Measurements from ENCODE around the gene UBAC2. TPM values are rescaled to one million over a fixed set of nuclear protein-coding genes. Genes with fewer than 3 reads are reported as not detected.

The UBAC2 gene
- total RNA-seq, 1 donor, result 36.9 TPM

GRCh38 chr13:99398916-99399622, 198.4 kb downstream of the UBAC2 start:
- no peaks in the 10 kb centered on the region for H3K36me3 ChIP-seq (ENCODE audit: insufficient read depth, low read length)
- H3K4me3 ChIP-seq (ENCODE audit: insufficient read depth, low read length), result no peak overlapping the region
- no peak overlapping the region for H3K27ac ChIP-seq (ENCODE audit: low read depth, low read length)
- H3K4me1 ChIP-seq (ENCODE audit: insufficient read depth, low read length), result no peaks in the 10 kb centered on the region
- H3K27me3 ChIP-seq (ENCODE audit: insufficient read depth, low read length), result no peaks in the 10 kb centered on the region
- H2AFZ ChIP-seq (ENCODE audit: low read length), result no peak overlapping the region
- DNase-seq (ENCODE audit: insufficient read length, low spot score, missing footprints), result no peak
- H3K79me2 ChIP-seq (ENCODE audit: insufficient read depth, low read length), result no peaks in the 10 kb centered on the region
- no peak overlapping the region for H3K4me2 ChIP-seq (ENCODE audit: insufficient read depth, low read length)
- TF ChIP-seq CTCF (IDR thresholded peaks at IDR 0.05; ENCODE audit: extremely low read depth, low read depth, low read length), result no peak
- no peaks in the 10 kb centered on the region for H4K20me1 ChIP-seq (ENCODE audit: insufficient read depth, low read length)
- no peaks in the 10 kb centered on the region for H3K9me3 ChIP-seq (ENCODE audit: low read depth, low read length)

- TF ChIP-seq CTCF (IDR thresholded peaks at IDR 0.05; ENCODE audit: extremely low read depth, low read depth, low read length), result no peak
- H3K4me1 ChIP-seq (ENCODE audit: insufficient read depth, low read length), result no peaks in the 10 kb centered on the region
- DNase-seq (ENCODE audit: insufficient read length, low spot score, missing footprints), result no peak
Measured at GRCh38 chr13:99399623-99399974, 198.9 kb downstream of the UBAC2 start.

GRCh38 chr13:99403458-99403971, 202.9 kb downstream of the UBAC2 start:
- TF ChIP-seq CTCF (IDR thresholded peaks at IDR 0.05; ENCODE audit: extremely low read depth, low read depth, low read length), result no peak

More at GRCh38 chr13:99399623-99399974, 198.9 kb downstream of the UBAC2 start:
- H3K4me2 ChIP-seq (ENCODE audit: insufficient read depth, low read length), result no peak overlapping the region
- H3K27me3 ChIP-seq (ENCODE audit: insufficient read depth, low read length), result peaks cover 1% of the 10 kb centered on the region
- H3K36me3 ChIP-seq (ENCODE audit: insufficient read depth, low read length), result no peaks in the 10 kb centered on the region
- no peak overlapping the region for H3K4me3 ChIP-seq (ENCODE audit: insufficient read depth, low read length)
- H4K20me1 ChIP-seq (ENCODE audit: insufficient read depth, low read length), result no peaks in the 10 kb centered on the region
- H3K79me2 ChIP-seq (ENCODE audit: insufficient read depth, low read length), result no peaks in the 10 kb centered on the region
- no peaks in the 10 kb centered on the region for H3K9me3 ChIP-seq (ENCODE audit: low read depth, low read length)
- H3K27ac ChIP-seq (ENCODE audit: low read depth, low read length), result no peak overlapping the region
- no peak overlapping the region for H2AFZ ChIP-seq (ENCODE audit: low read length)

GRCh38 chr13:99404005-99404755, 203.5 kb downstream of the UBAC2 start:
- Histone ChIP-seq H3K9me3 (ENCODE audit: low read depth, low read length) (no peaks in the 10 kb centered on the region), H3K27me3 (ENCODE audit: insufficient read depth, low read length) (peaks cover 22% of the 10 kb centered on the region), H3K4me3 (ENCODE audit: insufficient read depth, low read length) (no peak overlapping the region), H4K20me1 (ENCODE audit: insufficient read depth, low read length) (no peaks in the 10 kb centered on the region), H3K4me2 (ENCODE audit: insufficient read depth, low read length) (peak overlapping the region; percentile 53), H3K36me3 (ENCODE audit: insufficient read depth, low read length) (no peaks in the 10 kb centered on the region), H2AFZ (ENCODE audit: low read length) (no peak overlapping the region), H3K27ac (ENCODE audit: low read depth, low read length) (no peak overlapping the region), H3K79me2 (ENCODE audit: insufficient read depth, low read length) (no peaks in the 10 kb centered on the region), H3K4me1 (ENCODE audit: insufficient read depth, low read length) (no peaks in the 10 kb centered on the region)
- no peak for DNase-seq (ENCODE audit: insufficient read length, low spot score, missing footprints)
- no peak for TF ChIP-seq CTCF (IDR thresholded peaks at IDR 0.05; ENCODE audit: extremely low read depth, low read depth, low read length)

More at GRCh38 chr13:99403458-99403971, 202.9 kb downstream of the UBAC2 start:
- H4K20me1 ChIP-seq (ENCODE audit: insufficient read depth, low read length), result no peaks in the 10 kb centered on the region
- H3K27ac ChIP-seq (ENCODE audit: low read depth, low read length), result no peak overlapping the region
- H3K4me1 ChIP-seq (ENCODE audit: insufficient read depth, low read length), result no peaks in the 10 kb centered on the region
- H3K4me2 ChIP-seq (ENCODE audit: insufficient read depth, low read length), result no peak overlapping the region
- H3K4me3 ChIP-seq (ENCODE audit: insufficient read depth, low read length), result no peak overlapping the region
- no peak overlapping the region for H2AFZ ChIP-seq (ENCODE audit: low read length)
- H3K36me3 ChIP-seq (ENCODE audit: insufficient read depth, low read length), result no peaks in the 10 kb centered on the region
- peak; percentile 81 for DNase-seq (ENCODE audit: insufficient read length, low spot score, missing footprints)
- H3K27me3 ChIP-seq (ENCODE audit: insufficient read depth, low read length), result peaks cover 16% of the 10 kb centered on the region
- no peaks in the 10 kb centered on the region for H3K79me2 ChIP-seq (ENCODE audit: insufficient read depth, low read length)
- H3K9me3 ChIP-seq (ENCODE audit: low read depth, low read length), result no peaks in the 10 kb centered on the region

Data from osteoblast (primary cell).